Testis (tissue), 3 donors: ENCODE measurements around the gene KCNAB1. TPM values are rescaled to one million over a fixed set of nuclear protein-coding genes. Genes with fewer than 3 reads are reported as not detected.
A peak's percentile ranks its signal among the peaks of the same experiment; 100 is the strongest.

Source experiments
- DNase-seq: peaks from one replicate; pipeline ENCODE4 v3.0.0-alpha.2; 2019
- H3K27ac ChIP-seq, 2 donors: fragments of 200-600 bp; sonication (generic); one replicate each; pipeline ENCODE4 v1.5.1; 2019
- H3K27me3 ChIP-seq: fragments of 200-600 bp; sonication (generic); one replicate; pipeline ENCODE4 v1.5.1; 2019
- H3K36me3 ChIP-seq: fragments of 200-600 bp; sonication (generic); one replicate; pipeline ENCODE4 v1.5.1; 2017; ENCODE audit warnings: low read depth; ENCODE audit errors: missing control alignments
- H3K4me1 ChIP-seq: fragments of 200-600 bp; sonication (generic); one replicate; pipeline ENCODE4 v1.5.1; 2019
- H3K4me3 ChIP-seq, 2 donors: fragments of 200-600 bp; sonication (generic); one replicate each; pipeline ENCODE4 v1.5.1; 2017 to 2019
- H3K9me3 ChIP-seq: fragments of 200-600 bp; sonication (generic); one replicate; pipeline ENCODE4 v1.5.1; 2017
- CTCF ChIP-seq, 3 experiments: fragments of 450-650 bp in 2 of 3; fragments of 200-600 bp in 1 of 3; sonication (generic) in 1 of 3; IDR thresholded peaks; one replicate each; pipeline ENCODE4 v1.5.1; 2016 to 2019; ENCODE audit warnings: antibody characterized with exemption in 3 of 3, mild to moderate bottlenecking in 2 of 3, moderate library complexity in 1 of 3
- POLR2A ChIP-seq: fragments of 450-650 bp; IDR thresholded peaks from one replicate; pipeline ENCODE4 v1.6.1; 2017; ENCODE audit warnings: antibody characterized with exemption, mild to moderate bottlenecking, moderate library complexity
- WGBS, 2 donors: methylation state at CpG; one replicate each; pipeline ENCODE4 v1.1.5; 2018; 5-methylcytosine and 5-hydroxymethylcytosine counted together
- intact Hi-C: fragments of 100-400 bp; cut with DNase I; formaldehyde crosslinking; loops from one replicate; pipeline ENCODE4 v1.15.1; 2023; ENCODE audit warnings: low total_unique reads
- polyA plus RNA-seq: library from polyadenylated mRNA; stranded (reverse); fragments of 350-450 nt; fragmentation: Illumina TruSeq; extraction: RNeasy Lipid Tissue Mini Kit (QIAGEN cat#74804); gene quantifications from one replicate; pipeline ENCODE4 v1.2.3, GENCODE V29; 2014; ENCODE audit warnings: low read depth, low replicate concordance; ENCODE audit not compliant: insufficient read depth
- total RNA-seq, 2 donors: library from RNA; depleted of rRNA; stranded (reverse); fragments of >200 nt; gene quantifications; one replicate each; pipeline ENCODE4 v1.2.3, GENCODE V29; 2016

The KCNAB1 gene
- total and polyA plus RNA-seq, 3 donors from 2014 or later: 3.8 to 8.9 (median 5.7) TPM

GRCh38 chr3:156497326-156497725 is 376.9 kb downstream of the KCNAB1 start:
- intact Hi-C loops: no loop called here
- no peak overlapping the region for H3K27ac ChIP-seq
- no peaks in the 10 kb centered on the region for H3K36me3 ChIP-seq
- WGBS, 2 donors: 67 to 72% methylated on average over 1 of the region's 1 CpG
- no peaks in the 10 kb centered on the region for H3K4me1 ChIP-seq
- no peak overlapping the region for H3K4me3 ChIP-seq
- no peaks in the 10 kb centered on the region for H3K27me3 ChIP-seq
- no peak for TF ChIP-seq POLR2A
- no peak for TF ChIP-seq CTCF (IDR thresholded peaks at IDR 0.05)
- no peak for DNase-seq
- no peaks in the 10 kb centered on the region for H3K9me3 ChIP-seq

GRCh38 chr3:156498307-156498706 is 377.9 kb downstream of the KCNAB1 start:
- DNase-seq: no peak
- TF ChIP-seq CTCF (IDR thresholded peaks at IDR 0.05): no peak
- Histone ChIP-seq H3K4me1 (no peaks in the 10 kb centered on the region), H3K9me3 (no peaks in the 10 kb centered on the region), H3K36me3 (no peaks in the 10 kb centered on the region), H3K27ac (no peak overlapping the region), H3K4me3 (no peak overlapping the region), H3K27me3 (no peaks in the 10 kb centered on the region)
- intact Hi-C loops: no loop called here
- WGBS, 2 donors: 83% methylated on average over 5 of the region's 5 CpGs

- Histone ChIP-seq H3K27me3 (no peaks in the 10 kb centered on the region), H3K36me3 (no peaks in the 10 kb centered on the region), H3K9me3 (no peaks in the 10 kb centered on the region), H3K4me1 (no peaks in the 10 kb centered on the region), H3K4me3 (no peak overlapping the region), H3K27ac (no peak overlapping the region)
- intact Hi-C loops: no loop called here
- TF ChIP-seq POLR2A (no peak), CTCF (IDR thresholded peaks at IDR 0.05) (no peak)
- DNase-seq: no peak
These were observed 386.9 kb downstream of the KCNAB1 start for GRCh38 chr3:156507285-156507684.

- no peaks in the 10 kb centered on the region for H3K36me3 ChIP-seq
- intact Hi-C loops: loop anchor here (10.0 kb wide), 1 partner anchor 355 kb away; no protein-coding TSS in a partner anchor
- no peaks in the 10 kb centered on the region for H3K9me3 ChIP-seq
- TF ChIP-seq POLR2A: no peak
- TF ChIP-seq CTCF (IDR thresholded peaks at IDR 0.05): peak; percentile 27 to 61 (median 36)
- DNase-seq: no peak
- H3K4me1 ChIP-seq: no peaks in the 10 kb centered on the region
- no peak overlapping the region for H3K4me3 ChIP-seq
- 65 to 75% methylated on average over 5 of the region's 5 CpGs for WGBS, 2 donors
- H3K27ac ChIP-seq: no peak overlapping the region
- H3K27me3 ChIP-seq: no peaks in the 10 kb centered on the region
These were observed 389.1 kb downstream of the KCNAB1 start for GRCh38 chr3:156509189-156510174.
